ENCODE data around the gene C17orf100. TPM values are rescaled to one million over a fixed set of nuclear protein-coding genes. Genes with fewer than 3 reads are reported as not detected.

The C17orf100 gene
- total RNA-seq, 2 experiments from 2014 or later: 2.4 to 5.2 TPM

GRCh38 chr17:6683081-6683684 lies 31.6 kb downstream of the C17orf100 start:
- POLR2A ChIA-PET: interaction anchor here (0.6 to 0.7 kb wide), 2 partner anchors 17 to 73 kb away, joined by 3 to 4 read pairs; partner anchors contain the start of gene XAF1
- TF ChIP-seq CTCF (conservative IDR thresholded peaks at IDR 0.05; ENCODE audit: low read length) (no peak), EZH2phosphoT487 (IDR thresholded peaks at IDR 0.05; ENCODE audit: borderline replicate concordance, low read depth, low read length) (no peak)
- no peaks in the 10 kb centered on the region for H3K9me2 ChIP-seq (ENCODE audit: insufficient read depth, low read length)
- H4K20me1 ChIP-seq (ENCODE audit: insufficient read depth, low read length): no peaks in the 10 kb centered on the region
- H3K4me2 ChIP-seq (ENCODE audit: low read length): no peak overlapping the region
- H3K79me2 ChIP-seq (ENCODE audit: insufficient read depth, low read depth, low read length): no peaks in the 10 kb centered on the region
- no peak overlapping the region for H2AFZ ChIP-seq (ENCODE audit: low read length)
- intact Hi-C loops (cut with micrococcal nuclease; ENCODE audit: unreplicated experiment): no loop called here
- no peaks in the 10 kb centered on the region for H3K9me3 ChIP-seq (ENCODE audit: low read length)
- no peak for DNase-seq (ENCODE audit: low spot score)
- no peak overlapping the region for H3K4me3 ChIP-seq (ENCODE audit: low read depth, low read length, poor library complexity, severe bottlenecking)
- H3K4me1 ChIP-seq (ENCODE audit: insufficient read depth, low read length, poor library complexity, severe bottlenecking): no peaks in the 10 kb centered on the region
- H3K36me3 ChIP-seq (ENCODE audit: insufficient read depth, low read length): no peaks in the 10 kb centered on the region
- BruUV-seq (replicated peaks): no TSS peak
- H3K27ac ChIP-seq (ENCODE audit: low read depth, low read length, poor library complexity, severe bottlenecking): no peak overlapping the region
- CTCF ChIA-PET (ENCODE audit: unreplicated experiment): no interaction called here

- BruUV-seq (replicated peaks): no TSS peak
These were observed 32.3 kb downstream of the C17orf100 start for GRCh38 chr17:6683730-6684459.

More at GRCh38 chr17:6683730-6684459, 32.3 kb downstream of the C17orf100 start:
- no peak for TF ChIP-seq EZH2phosphoT487 (IDR thresholded peaks at IDR 0.05; ENCODE audit: borderline replicate concordance, low read depth, low read length)
- TF ChIP-seq CTCF (conservative IDR thresholded peaks at IDR 0.05; ENCODE audit: low read length): no peak
- Histone ChIP-seq H2AFZ (ENCODE audit: low read length) (no peak overlapping the region), H3K4me1 (ENCODE audit: insufficient read depth, low read length, poor library complexity, severe bottlenecking) (no peaks in the 10 kb centered on the region), H3K36me3 (ENCODE audit: insufficient read depth, low read length) (no peaks in the 10 kb centered on the region), H3K27ac (ENCODE audit: low read depth, low read length, poor library complexity, severe bottlenecking) (no peak overlapping the region), H3K79me2 (ENCODE audit: insufficient read depth, low read depth, low read length) (no peaks in the 10 kb centered on the region), H4K20me1 (ENCODE audit: insufficient read depth, low read length) (no peaks in the 10 kb centered on the region), H3K9me2 (ENCODE audit: insufficient read depth, low read length) (no peaks in the 10 kb centered on the region), H3K4me3 (ENCODE audit: low read depth, low read length, poor library complexity, severe bottlenecking) (no peak overlapping the region), H3K9me3 (ENCODE audit: low read length) (no peaks in the 10 kb centered on the region), H3K4me2 (ENCODE audit: low read length) (no peak overlapping the region)
- POLR2A ChIA-PET: no interaction called here
- intact Hi-C loops (cut with micrococcal nuclease; ENCODE audit: unreplicated experiment): no loop called here
- CTCF ChIA-PET (ENCODE audit: unreplicated experiment): no interaction called here
- DNase-seq (ENCODE audit: low spot score): no peak
